B cell (primary cell): ENCODE results near the gene MON2. TPM values are rescaled to one million over a fixed set of nuclear protein-coding genes. Genes with fewer than 3 reads are reported as not detected.

Experiments used
- ATAC-seq: fragments of 200-7000 bp; cut with Tn5 transposase; one replicate; pipeline ENCODE4 v1.10.0; 2021; ENCODE audit warnings: low read depth, mild to moderate bottlenecking, moderate number of reproducible peaks, moderate library complexity
- CTCF ChIA-PET: fragments of 350-600 bp; sonication (Branson Sonifier 250); formaldehyde crosslinking; loops from one replicate; lab custom pipeline; 2021; ENCODE audit warnings: antibody characterized with exemption, inconsistent platforms; lab: Charles Lee
- POLR2A ChIA-PET: fragments of 350-600 bp; sonication (Branson Sonifier 250); formaldehyde crosslinking; loops from one replicate; lab custom pipeline; 2021; ENCODE audit warnings: antibody characterized with exemption; lab: Charles Lee
- DNase-seq: peaks from one replicate; pipeline ENCODE4 v3.0.0; 2013
- H2AFZ ChIP-seq: 2 replicates; pipeline ENCODE4 v1.6.1; 2012; ENCODE audit warnings: mild to moderate bottlenecking, low read depth, low read length; ENCODE audit not compliant: insufficient read depth, poor library complexity, severe bottlenecking
- H3K27ac ChIP-seq, 2 donors: 1 replicate in 1 of 2; 2 replicates in 1 of 2; pipeline ENCODE4 v1.5.1; 2012 to 2013; ENCODE audit warnings: low read length in 2 of 2, mild to moderate bottlenecking in 2 of 2, moderate library complexity in 1 of 2
- H3K27me3 ChIP-seq, 4 experiments: fragments of 200-600 bp in 1 of 4; sonication (generic) in 1 of 4; replicated peaks in 1 of 4; 1 replicate in 2 of 4; 2 replicates in 2 of 4; pipeline versions ENCODE4 v1.6.1 to v1.7.0; 2013 to 2016; ENCODE audit warnings: low read length in 3 of 4, mild to moderate bottlenecking in 2 of 4, mixed read lengths in 1 of 4, moderate library complexity in 1 of 4; ENCODE audit not compliant: insufficient read depth in 4 of 4, control insufficient read depth in 3 of 4; ENCODE audit errors: control extremely low read depth in 1 of 4
- H3K36me3 ChIP-seq, 2 experiments: replicated peaks in 1 of 2; 1 replicate in 1 of 2; 2 replicates in 1 of 2; pipeline versions ENCODE4 v1.6.1 to v1.7.1; 2013; ENCODE audit warnings: low read length in 1 of 2; ENCODE audit not compliant: insufficient read depth in 2 of 2, control insufficient read depth in 1 of 2; ENCODE audit errors: control extremely low read depth in 1 of 2, extremely low read depth in 1 of 2
- H3K4me1 ChIP-seq, 2 donors: fragments of 200-600 bp in 1 of 2; sonication (generic) in 1 of 2; 1 replicate in 1 of 2; 2 replicates in 1 of 2; pipeline versions ENCODE4 v1.5.1 to v1.6.1; 2013 to 2017; ENCODE audit warnings: low read length in 2 of 2; ENCODE audit not compliant: control insufficient read depth in 2 of 2, insufficient read depth in 2 of 2
- H3K4me2 ChIP-seq: replicated peaks from 2 replicates; pipeline ENCODE3; 2012; ENCODE audit warnings: mild to moderate bottlenecking, low read depth, low read length; ENCODE audit not compliant: poor library complexity, severe bottlenecking
- H3K4me3 ChIP-seq, 5 experiments: fragments of 200-600 bp in 1 of 5; sonication (generic) in 1 of 5; 1 replicate in 3 of 5; 2 replicates in 2 of 5; pipeline versions ENCODE4 v1.5.1 to v1.7.0; 2011 to 2016; ENCODE audit warnings: low read length in 4 of 5, mild to moderate bottlenecking in 4 of 5, low read depth in 2 of 5, control low read depth in 1 of 5, moderate library complexity in 1 of 5; ENCODE audit not compliant: insufficient read depth in 1 of 5; ENCODE audit errors: control extremely low read depth in 1 of 5, extremely low read depth in 1 of 5
- H3K79me2 ChIP-seq: fragments of 200-600 bp; sonication (generic); one replicate; pipeline ENCODE4 v1.6.0; 2016; ENCODE audit warnings: low read length; ENCODE audit not compliant: control insufficient read depth, insufficient read depth
- H3K9ac ChIP-seq: fragments of 200-600 bp; sonication (generic); 2 replicates; pipeline ENCODE4 v1.6.1; 2017; ENCODE audit warnings: mild to moderate bottlenecking, low read length, moderate library complexity
- H3K9me3 ChIP-seq, 3 donors: one replicate each; pipeline versions ENCODE4 v1.6.1 to v1.7.1; 2013; ENCODE audit warnings: low read length in 2 of 3; ENCODE audit not compliant: control insufficient read depth in 2 of 3, insufficient read depth in 1 of 3; ENCODE audit errors: control extremely low read depth in 1 of 3
- H4K20me1 ChIP-seq: 2 replicates; pipeline ENCODE4 v1.6.0; 2012; ENCODE audit warnings: mild to moderate bottlenecking, low read length; ENCODE audit not compliant: insufficient read depth, control insufficient read depth, poor library complexity, severe bottlenecking
- H3K27ac Mint-ChIP-seq: one replicate; pipeline ENCODE4 v1.8.0; 2021; ENCODE audit warnings: mixed read lengths
- H3K27me3 Mint-ChIP-seq: one replicate; pipeline ENCODE4 v1.8.0; 2021; ENCODE audit warnings: mixed read lengths
- H3K4me1 Mint-ChIP-seq: one replicate; pipeline ENCODE4 v1.8.0; 2021; ENCODE audit warnings: mixed read lengths
- H3K4me3 Mint-ChIP-seq: one replicate; pipeline ENCODE4 v1.8.0; 2021; ENCODE audit warnings: mixed read lengths
- H3K9me3 Mint-ChIP-seq: one replicate; pipeline ENCODE4 v1.8.0; 2022; ENCODE audit warnings: mixed read lengths; ENCODE audit not compliant: insufficient read depth
- EZH2 ChIP-seq: IDR thresholded peaks from 2 replicates; pipeline ENCODE4 v1.6.1; 2012; ENCODE audit warnings: borderline replicate concordance, low read depth, mild to moderate bottlenecking, moderate library complexity, low read length; ENCODE audit not compliant: insufficient read depth, poor library complexity, severe bottlenecking
- WGBS: methylation state at CpG from one replicate; pipeline ENCODE4 v1.1.5; 2013; ENCODE audit warnings: missing lambda C conversion rate; ENCODE audit not compliant: insufficient coverage; 5-methylcytosine and 5-hydroxymethylcytosine counted together
- intact Hi-C: fragments of 100-400 bp; cut with micrococcal nuclease; formaldehyde crosslinking; loops from one replicate; pipeline ENCODE4 v1.10.0; 2022
- polyA plus RNA-seq: library from polyadenylated mRNA; depleted of rRNA; stranded (reverse); fragments of >200 nt; gene quantifications from 2 replicates; pipeline ENCODE4 v1.2.3, GENCODE V29; 2012
- total RNA-seq, 2 donors: library from RNA; stranded (reverse); fragments of 120-200 nt in 1 of 2; gene quantifications; 1 replicate in 1 of 2; 2 replicates in 1 of 2; pipeline versions ENCODE4 v1.2.3 to v1.2.4, GENCODE V29; 2013 to 2022
- TF ChIP-seq, protein P1 (sequence below): fragments of 200-600 bp; IDR thresholded peaks from one replicate; pipeline ENCODE4 v1.8.0; 2022; ENCODE audit warnings: antibody characterized with exemption, mild to moderate bottlenecking

MON2 gene
- total and polyA plus RNA-seq, 2 donors (not counting 1 experiment from before 2014, with no cell fraction given), result 18.9 to 104 TPM

DNA sequence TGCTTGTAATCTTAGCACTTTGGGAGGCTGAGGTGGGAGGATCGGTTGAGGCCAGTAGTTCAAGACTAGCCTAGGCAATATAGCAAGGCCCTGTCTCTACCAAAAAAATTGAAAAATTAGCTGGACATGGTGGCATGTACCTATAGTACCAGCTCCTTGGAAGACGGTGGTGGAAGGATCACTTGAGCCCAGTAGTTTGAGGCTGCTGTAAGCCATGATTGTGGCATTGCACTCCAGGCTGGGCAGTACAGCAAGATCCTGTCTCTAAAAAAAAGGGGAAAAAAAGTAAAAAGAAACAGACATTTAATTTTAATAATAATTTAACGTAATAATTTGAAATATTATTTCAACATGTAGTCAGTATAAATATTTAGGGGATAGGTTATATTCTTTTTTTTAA is 16.1 kb downstream of the MON2 start:
- 88% methylated on average over 1 of the region's 3 CpGs for WGBS
- CTCF ChIA-PET, result no interaction called here

GRCh38 chr12:62484233-62484632 is 17.6 kb downstream of the MON2 start:
- Mint-ChIP-seq H3K27ac (no peak overlapping the region), H3K4me1 (peaks cover 9% of the 10 kb centered on the region), H3K4me3 (no peak overlapping the region), H3K27me3 (no peaks in the 10 kb centered on the region), H3K9me3 (no peaks in the 10 kb centered on the region)
- TF ChIP-seq, protein P1, sequence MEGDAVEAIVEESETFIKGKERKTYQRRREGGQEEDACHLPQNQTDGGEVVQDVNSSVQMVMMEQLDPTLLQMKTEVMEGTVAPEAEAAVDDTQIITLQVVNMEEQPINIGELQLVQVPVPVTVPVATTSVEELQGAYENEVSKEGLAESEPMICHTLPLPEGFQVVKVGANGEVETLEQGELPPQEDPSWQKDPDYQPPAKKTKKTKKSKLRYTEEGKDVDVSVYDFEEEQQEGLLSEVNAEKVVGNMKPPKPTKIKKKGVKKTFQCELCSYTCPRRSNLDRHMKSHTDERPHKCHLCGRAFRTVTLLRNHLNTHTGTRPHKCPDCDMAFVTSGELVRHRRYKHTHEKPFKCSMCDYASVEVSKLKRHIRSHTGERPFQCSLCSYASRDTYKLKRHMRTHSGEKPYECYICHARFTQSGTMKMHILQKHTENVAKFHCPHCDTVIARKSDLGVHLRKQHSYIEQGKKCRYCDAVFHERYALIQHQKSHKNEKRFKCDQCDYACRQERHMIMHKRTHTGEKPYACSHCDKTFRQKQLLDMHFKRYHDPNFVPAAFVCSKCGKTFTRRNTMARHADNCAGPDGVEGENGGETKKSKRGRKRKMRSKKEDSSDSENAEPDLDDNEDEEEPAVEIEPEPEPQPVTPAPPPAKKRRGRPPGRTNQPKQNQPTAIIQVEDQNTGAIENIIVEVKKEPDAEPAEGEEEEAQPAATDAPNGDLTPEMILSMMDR, result no peak
- no peak for TF ChIP-seq EZH2
- Histone ChIP-seq H3K9me3 (no peaks in the 10 kb centered on the region), H3K27ac (no peak overlapping the region), H3K4me2 (no peak overlapping the region), H3K79me2 (peaks cover 52% of the 10 kb centered on the region), H3K4me1 (no peaks in the 10 kb centered on the region), H3K4me3 (no peak overlapping the region), H3K9ac (no peak overlapping the region), H2AFZ (no peak overlapping the region), H3K36me3 (peaks cover 10 to 12% of the 10 kb centered on the region in 2 experiments), H4K20me1 (peaks cover 28% of the 10 kb centered on the region), H3K27me3 (no peaks in the 10 kb centered on the region)
- DNase-seq (no peak), ATAC-seq (no peak)
- intact Hi-C loops, result no loop called here
- 43% methylated on average over 1 of the region's 2 CpGs for WGBS
- CTCF ChIA-PET, result no interaction called here
- POLR2A ChIA-PET, result no interaction called here

More for the DNA sequence above, 16.1 kb downstream of the MON2 start:
- POLR2A ChIA-PET, result no interaction called here
- H3K9ac ChIP-seq, result no peak overlapping the region
- Mint-ChIP-seq H3K27me3 (no peaks in the 10 kb centered on the region), H3K4me3 (no peak overlapping the region), H3K27ac (no peak overlapping the region), H3K4me1 (peaks cover 15% of the 10 kb centered on the region), H3K9me3 (no peaks in the 10 kb centered on the region)
- H3K27me3 ChIP-seq, result no peaks in the 10 kb centered on the region
- H4K20me1 ChIP-seq, result peaks cover 40% of the 10 kb centered on the region
- intact Hi-C loops, result no loop called here
- H3K36me3 ChIP-seq, result peaks cover 9 to 12% of the 10 kb centered on the region in 2 experiments
- ATAC-seq (no peak), DNase-seq (no peak)
- H3K27ac ChIP-seq, result no peak overlapping the region
- H3K4me1 ChIP-seq, result no peaks in the 10 kb centered on the region
- no peak overlapping the region for H3K4me3 ChIP-seq
- H2AFZ ChIP-seq, result no peak overlapping the region
- H3K9me3 ChIP-seq, result no peaks in the 10 kb centered on the region
- TF ChIP-seq, protein P1, result no peak
- TF ChIP-seq EZH2, result no peak
- peaks cover 62% of the 10 kb centered on the region for H3K79me2 ChIP-seq
- no peak overlapping the region for H3K4me2 ChIP-seq
